Immature natural killer cell (primary cell): ENCODE results near the gene CST9L. TPM values are rescaled to one million over a fixed set of nuclear protein-coding genes. Genes with fewer than 3 reads are reported as not detected.
A peak's percentile ranks its signal among the peaks of the same experiment; 100 is the strongest.

Experiments
- DNase-seq, 3 donors: peaks; one replicate each; pipeline ENCODE4 v3.0.0; 2022; ENCODE audit warnings: mixed read lengths in 1 of 3
- H3K27ac Mint-ChIP-seq, 6 donors: one replicate each; pipeline ENCODE4 v1.8.0; 2020; ENCODE audit warnings: mixed read lengths in 6 of 6, mild to moderate bottlenecking in 5 of 6, inconsistent platforms in 4 of 6, moderate library complexity in 3 of 6
- H3K27me3 Mint-ChIP-seq, 3 donors: one replicate each; pipeline ENCODE4 v1.8.0; 2020 to 2021; ENCODE audit warnings: low read depth in 3 of 3, mild to moderate bottlenecking in 3 of 3, mixed read lengths in 3 of 3, moderate library complexity in 3 of 3, inconsistent platforms in 1 of 3
- H3K36me3 Mint-ChIP-seq, 3 donors: one replicate each; pipeline ENCODE4 v1.8.0; 2020; ENCODE audit warnings: mixed read lengths in 3 of 3, inconsistent platforms in 2 of 3, mild to moderate bottlenecking in 2 of 3
- H3K4me1 Mint-ChIP-seq, 2 donors: one replicate each; pipeline ENCODE4 v1.8.0; 2020; ENCODE audit warnings: inconsistent platforms in 2 of 2, mild to moderate bottlenecking in 2 of 2, mixed read lengths in 2 of 2, moderate library complexity in 1 of 2
- H3K4me3 Mint-ChIP-seq, 5 donors: one replicate each; pipeline ENCODE4 v1.8.0; 2020; ENCODE audit warnings: mild to moderate bottlenecking in 5 of 5, mixed read lengths in 5 of 5, inconsistent platforms in 3 of 5, moderate library complexity in 3 of 5
- H3K9me3 Mint-ChIP-seq, 6 donors: one replicate each; pipeline ENCODE4 v1.8.0; 2020; ENCODE audit warnings: mild to moderate bottlenecking in 6 of 6, mixed read lengths in 6 of 6, inconsistent platforms in 4 of 6, moderate library complexity in 3 of 6
- polyA plus RNA-seq, 3 donors: library from polyadenylated mRNA; unstranded; fragments of 300-500 nt; fragmentation: Illumina TruSeq; gene quantifications; one replicate each; pipeline ENCODE4 v1.2.3, GENCODE V29; 2021

CST9L gene
- polyA plus RNA-seq, 3 donors from 2014 or later = not detected

- Mint-ChIP-seq H3K9me3 (peaks cover 0 to 1% (median 0%) of the 10 kb centered on the region in 6 donors), H3K36me3 (no peaks in the 10 kb centered on the region), H3K4me1 (peaks cover 6 to 8% of the 10 kb centered on the region in 2 donors), H3K27ac (no peak overlapping the region), H3K4me3 (no peak overlapping the region), H3K27me3 (peaks cover 2 to 3% (median 3%) of the 10 kb centered on the region in 3 donors)
- no peak for DNase-seq
These were observed 34.0 kb upstream of the CST9L start for GRCh38 chr20:23602241-23602640.

GRCh38 chr20:23601715-23602114 lies 33.4 kb upstream of the CST9L start:
- H3K36me3 Mint-ChIP-seq = no peaks in the 10 kb centered on the region
- H3K4me3 Mint-ChIP-seq = no peak overlapping the region
- H3K9me3 Mint-ChIP-seq = peaks cover 0 to 1% (median 0%) of the 10 kb centered on the region in 6 donors
- H3K27me3 Mint-ChIP-seq = peaks cover 2 to 3% (median 3%) of the 10 kb centered on the region in 3 donors
- no peak overlapping the region for H3K27ac Mint-ChIP-seq
- DNase-seq = no peak
- peaks cover 2 to 3% of the 10 kb centered on the region in 2 donors for H3K4me1 Mint-ChIP-seq

GRCh38 chr20:23598481-23598880 lies 30.2 kb upstream of the CST9L start:
- no peaks in the 10 kb centered on the region for H3K36me3 Mint-ChIP-seq
- peaks cover 0 to 2% (median 0%) of the 10 kb centered on the region in 3 donors for H3K27me3 Mint-ChIP-seq
- no peak overlapping the region for H3K4me3 Mint-ChIP-seq
- DNase-seq = no peak
- peaks cover 0 to 1% (median 0%) of the 10 kb centered on the region in 6 donors for H3K9me3 Mint-ChIP-seq
- H3K27ac Mint-ChIP-seq = no peak overlapping the region
- H3K4me1 Mint-ChIP-seq = no peaks in the 10 kb centered on the region

- H3K4me3 Mint-ChIP-seq = no peak overlapping the region
These were observed 28.4 kb upstream of the CST9L start for GRCh38 chr20:23596579-23597250.

GRCh38 chr20:23595941-23596340 lies 27.7 kb upstream of the CST9L start:
- DNase-seq = no peak
- Mint-ChIP-seq H3K4me1 (no peaks in the 10 kb centered on the region), H3K27me3 (no peaks in the 10 kb centered on the region), H3K27ac (no peak overlapping the region), H3K9me3 (peaks cover 0 to 1% (median 0%) of the 10 kb centered on the region in 6 donors), H3K4me3 (no peak overlapping the region), H3K36me3 (no peaks in the 10 kb centered on the region)

More at GRCh38 chr20:23596579-23597250, 28.4 kb upstream of the CST9L start:
- H3K9me3 Mint-ChIP-seq = peaks cover 0 to 1% (median 0%) of the 10 kb centered on the region in 6 donors
- DNase-seq = no peak
- H3K36me3 Mint-ChIP-seq = no peaks in the 10 kb centered on the region
- H3K4me1 Mint-ChIP-seq = no peaks in the 10 kb centered on the region
- H3K27me3 Mint-ChIP-seq = no peaks in the 10 kb centered on the region
- no peak overlapping the region for H3K27ac Mint-ChIP-seq

GRCh38 chr20:23588434-23589403 lies 20.4 kb upstream of the CST9L start:
- peaks cover 0 to 2% (median 1%) of the 10 kb centered on the region in 3 donors for H3K27me3 Mint-ChIP-seq
- no peak for DNase-seq
- H3K4me3 Mint-ChIP-seq = peak overlapping the region in 3 of 5 donors; percentile 12 to 71 (median 27)
- no peaks in the 10 kb centered on the region for H3K36me3 Mint-ChIP-seq
- H3K4me1 Mint-ChIP-seq = peaks cover 8 to 9% of the 10 kb centered on the region in 2 donors
- no peaks in the 10 kb centered on the region for H3K9me3 Mint-ChIP-seq
- H3K27ac Mint-ChIP-seq = peak overlapping the region; percentile 12 to 87 (median 46)

- H3K27ac Mint-ChIP-seq = no peak overlapping the region
- no peaks in the 10 kb centered on the region for H3K9me3 Mint-ChIP-seq
- no peak overlapping the region for H3K4me3 Mint-ChIP-seq
- DNase-seq = no peak
- peaks cover 0 to 2% (median 1%) of the 10 kb centered on the region in 3 donors for H3K27me3 Mint-ChIP-seq
- peaks cover 8 to 9% of the 10 kb centered on the region in 2 donors for H3K4me1 Mint-ChIP-seq
- H3K36me3 Mint-ChIP-seq = peaks cover 0 to 4% (median 0%) of the 10 kb centered on the region in 3 donors
These were observed 19.3 kb upstream of the CST9L start for GRCh38 chr20:23587631-23588030.

- no peak overlapping the region for H3K27ac Mint-ChIP-seq
- peaks cover 8 to 9% of the 10 kb centered on the region in 2 donors for H3K4me1 Mint-ChIP-seq
- no peaks in the 10 kb centered on the region for H3K9me3 Mint-ChIP-seq
- no peak overlapping the region for H3K4me3 Mint-ChIP-seq
- H3K27me3 Mint-ChIP-seq = peaks cover 0 to 2% (median 1%) of the 10 kb centered on the region in 3 donors
- no peak for DNase-seq
- H3K36me3 Mint-ChIP-seq = peaks cover 0 to 4% (median 0%) of the 10 kb centered on the region in 3 donors
These were observed 18.6 kb upstream of the CST9L start for GRCh38 chr20:23586735-23587525.

GRCh38 chr20:23585808-23586734 lies 17.8 kb upstream of the CST9L start:
- no peak overlapping the region for H3K27ac Mint-ChIP-seq
- H3K4me3 Mint-ChIP-seq = no peak overlapping the region
- H3K27me3 Mint-ChIP-seq = peaks cover 0 to 2% (median 1%) of the 10 kb centered on the region in 3 donors
- DNase-seq = no peak
- peaks cover 8 to 9% of the 10 kb centered on the region in 2 donors for H3K4me1 Mint-ChIP-seq
- peaks cover 0 to 4% (median 0%) of the 10 kb centered on the region in 3 donors for H3K36me3 Mint-ChIP-seq
- H3K9me3 Mint-ChIP-seq = no peaks in the 10 kb centered on the region

GRCh38 chr20:23585449-23585807 lies 17.1 kb upstream of the CST9L start:
- no peak overlapping the region for H3K4me3 Mint-ChIP-seq
- no peak overlapping the region for H3K27ac Mint-ChIP-seq
- peaks cover 0 to 5% (median 0%) of the 10 kb centered on the region in 3 donors for H3K36me3 Mint-ChIP-seq
- DNase-seq = no peak
- peaks cover 8 to 9% of the 10 kb centered on the region in 2 donors for H3K4me1 Mint-ChIP-seq
- H3K27me3 Mint-ChIP-seq = peaks cover 0 to 8% (median 1%) of the 10 kb centered on the region in 3 donors
- no peaks in the 10 kb centered on the region for H3K9me3 Mint-ChIP-seq

GRCh38 chr20:23584434-23585199 lies 16.3 kb upstream of the CST9L start:
- Mint-ChIP-seq H3K27ac (peak overlapping the region in 1 of 6 donors; percentile 8), H3K27me3 (peaks cover 0 to 9% (median 1%) of the 10 kb centered on the region in 3 donors), H3K9me3 (no peaks in the 10 kb centered on the region), H3K36me3 (peaks cover 0 to 7% (median 0%) of the 10 kb centered on the region in 3 donors), H3K4me3 (no peak overlapping the region), H3K4me1 (peaks cover 8 to 9% of the 10 kb centered on the region in 2 donors)
- DNase-seq = no peak

GRCh38 chr20:23583526-23583925 lies 15.2 kb upstream of the CST9L start:
- H3K9me3 Mint-ChIP-seq = no peaks in the 10 kb centered on the region

More at GRCh38 chr20:23583526-23583925, 15.2 kb upstream of the CST9L start:
- peaks cover 0 to 7% (median 0%) of the 10 kb centered on the region in 3 donors for H3K36me3 Mint-ChIP-seq
- no peak overlapping the region for H3K4me3 Mint-ChIP-seq
- no peak for DNase-seq
- peaks cover 1 to 2% of the 10 kb centered on the region in 2 donors for H3K4me1 Mint-ChIP-seq
- H3K27ac Mint-ChIP-seq = no peak overlapping the region
- H3K27me3 Mint-ChIP-seq = peaks cover 0 to 7% (median 1%) of the 10 kb centered on the region in 3 donors
